Stimulated activated CD4-positive, alpha-beta T cell treated with anti-CD3 and anti-CD28 coated beads, Interleukin-15, amount 100 ng/mL, for 24 hours (primary cell): ENCODE results near the gene LRIG3.
"Not testable (repeated sequence)": the region's sequence is repeated elsewhere in the genome, so short reads cannot be mapped to it uniquely, and the experiment has no call there.

ENCODE experiments used
- DNase-seq: peaks from one replicate; pipeline ENCODE4 v3.0.0-alpha.2; 2020

Gene LRIG3

GRCh38 chr12:58927120-58927519 is 6.8 kb upstream of the LRIG3 start:
- DNase-seq, result no peak

DNA sequence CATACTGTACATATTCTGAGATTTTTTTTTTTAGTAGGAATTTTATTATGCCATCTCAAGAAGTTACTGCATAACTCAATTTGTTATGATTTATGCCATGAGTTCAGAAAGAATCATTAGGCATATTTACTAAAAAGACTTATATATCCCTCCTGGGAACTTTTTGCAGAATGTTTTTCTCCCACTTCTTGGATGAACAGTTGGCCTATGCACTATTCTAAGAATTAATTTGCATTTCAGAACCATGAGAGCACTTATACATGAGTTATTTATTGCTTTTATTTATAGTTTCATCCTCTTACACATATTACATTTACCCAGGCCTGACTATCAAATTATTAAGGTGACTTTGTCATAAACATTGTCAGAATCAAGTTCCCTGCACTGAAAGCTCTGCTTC is 6.3 kb upstream of the LRIG3 start:
- no peak for DNase-seq

GRCh38 chr12:58925751-58926150 is 5.4 kb upstream of the LRIG3 start:
- no peak for DNase-seq

- no peak for DNase-seq
Observed at GRCh38 chr12:58925111-58925611, 4.9 kb upstream of the LRIG3 start.

GRCh38 chr12:58924652-58925051 is 4.3 kb upstream of the LRIG3 start:
- DNase-seq, result no peak

- no peak for DNase-seq
Observed at GRCh38 chr12:58923781-58924180, 3.5 kb upstream of the LRIG3 start.

DNA sequence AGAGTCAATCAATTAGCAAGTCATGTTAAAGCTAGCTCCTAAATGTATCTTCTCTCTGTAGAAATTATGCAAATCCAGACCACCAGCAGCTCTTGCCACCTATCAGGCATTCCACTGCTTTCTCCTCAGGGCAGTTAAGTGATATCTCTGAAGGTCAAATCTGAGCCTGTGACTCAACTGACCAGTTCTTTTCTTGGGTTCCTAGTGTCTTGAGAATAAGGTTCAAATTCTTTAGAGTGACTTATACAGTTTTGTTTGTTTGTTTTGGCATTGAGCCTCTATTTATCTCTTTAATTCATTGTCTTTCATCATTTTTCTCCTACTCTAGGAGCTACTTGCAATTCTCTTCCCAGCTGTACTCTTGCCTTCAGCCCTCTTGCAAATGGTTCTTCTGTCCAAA is 2.5 kb upstream of the LRIG3 start:
- no peak for DNase-seq

DNA sequence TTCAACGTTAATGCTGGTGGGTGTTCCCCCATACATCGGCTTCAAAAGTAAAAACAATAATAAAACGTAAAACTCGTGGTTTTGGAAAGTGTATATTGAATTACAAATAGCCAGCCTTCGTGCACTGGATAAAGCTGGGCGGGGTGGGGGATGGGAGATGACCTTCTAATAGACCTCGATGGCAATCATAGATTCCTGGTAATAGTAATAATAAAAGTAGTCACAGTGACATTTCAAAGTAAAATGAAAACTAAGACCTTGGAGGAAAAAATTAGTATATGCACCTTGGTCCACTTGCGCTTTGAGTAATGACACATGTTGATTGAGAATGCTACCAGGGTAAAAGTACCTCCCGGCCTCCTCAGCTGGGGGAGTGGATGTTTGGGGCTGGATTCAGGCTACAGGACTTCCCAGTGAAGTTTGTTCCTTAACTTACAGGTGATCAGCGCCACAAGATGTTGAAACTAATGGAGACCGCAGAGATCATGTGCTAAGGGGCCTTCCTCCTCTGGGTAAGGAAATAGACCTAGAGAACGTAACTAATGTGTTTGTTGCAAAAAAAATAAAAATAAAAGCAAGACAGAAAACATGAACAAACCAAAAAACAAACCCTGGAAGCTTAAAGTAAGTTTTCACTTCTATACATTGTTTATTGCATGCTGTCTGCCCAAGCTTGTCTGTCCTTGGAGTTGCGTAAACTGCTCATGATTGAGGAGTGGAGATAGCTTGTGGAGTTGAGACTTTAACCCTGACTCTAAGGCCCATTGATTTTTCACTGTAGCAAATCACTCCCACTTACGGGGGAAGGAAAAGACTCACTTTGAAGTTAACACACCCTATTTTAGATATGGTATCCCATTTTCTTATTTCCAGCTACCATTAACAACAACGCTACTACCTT is 907 bp upstream of the LRIG3 start:
- DNase-seq, result peak; percentile 29

DNA sequence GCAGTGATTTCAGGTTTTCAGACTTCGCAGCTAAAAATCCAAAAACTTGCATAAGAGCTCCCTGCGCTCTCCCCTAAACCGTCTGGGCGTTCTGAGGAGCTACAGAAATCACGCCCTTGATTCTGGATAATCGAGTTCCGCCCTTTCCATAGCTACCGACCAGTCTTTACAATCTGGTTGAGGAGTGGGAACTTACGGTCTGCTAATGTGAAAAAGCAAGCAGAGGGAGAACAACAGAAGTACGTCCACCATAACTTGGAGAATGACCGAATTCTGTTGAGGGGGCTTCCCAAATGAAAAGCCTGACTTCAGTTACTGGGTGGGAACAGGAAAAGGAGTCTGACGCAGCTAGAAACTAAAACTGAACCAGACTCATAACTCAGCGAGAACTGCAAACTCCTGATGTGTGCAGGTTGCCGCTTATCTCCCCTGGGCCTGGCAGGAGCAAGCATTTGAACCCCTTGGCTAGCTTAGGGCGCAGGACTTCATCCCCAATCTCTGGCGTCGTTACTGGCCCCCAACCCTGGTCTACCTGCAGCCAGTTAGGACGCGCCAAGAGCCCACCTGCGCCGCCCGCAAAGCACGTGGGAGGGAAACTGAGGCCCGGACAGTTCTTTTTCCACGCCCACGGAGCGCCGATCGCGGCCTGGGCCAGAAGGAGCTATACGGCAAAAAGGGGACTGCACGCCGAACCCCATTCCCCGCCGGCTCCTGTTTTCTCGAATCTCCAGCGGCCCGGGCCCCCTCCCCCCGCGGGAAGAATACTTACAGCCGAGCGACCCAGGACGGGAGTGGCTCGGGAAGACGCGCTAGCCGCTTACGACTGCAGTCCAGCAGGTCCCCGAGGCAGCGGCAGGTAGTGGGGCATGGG is 838 bp downstream of the LRIG3 start:
- no peak for DNase-seq

- DNase-seq, result no peak
Observed at GRCh38 chr12:58918469-58918844, 1.8 kb downstream of the LRIG3 start.

GRCh38 chr12:58917699-58918468 is 2.4 kb downstream of the LRIG3 start:
- no peak for DNase-seq

- DNase-seq, result no peak
Observed at GRCh38 chr12:58916921-58917511, 3.3 kb downstream of the LRIG3 start.

GRCh38 chr12:58916161-58916621 is 4.1 kb downstream of the LRIG3 start:
- DNase-seq, result no peak

- DNase-seq, result no peak
Observed at GRCh38 chr12:58915634-58916033, 4.7 kb downstream of the LRIG3 start.

DNA sequence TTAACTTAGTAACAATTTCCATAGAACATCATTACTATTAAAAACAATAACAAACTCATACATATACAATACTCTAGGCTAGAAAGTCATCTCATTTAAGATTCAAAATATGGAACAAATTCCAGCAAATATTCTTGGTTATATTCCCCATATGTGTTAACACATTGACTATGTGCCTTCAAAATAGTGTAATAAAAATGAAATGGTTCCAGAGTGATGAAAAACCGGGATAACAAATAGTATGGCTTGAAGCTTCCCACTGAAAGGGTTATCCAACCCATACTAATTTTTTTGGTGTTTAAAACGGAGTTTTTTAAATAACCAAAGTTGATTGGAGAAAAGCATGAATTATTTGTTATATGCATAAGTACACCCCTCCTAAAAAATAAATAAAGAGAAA is 5.3 kb downstream of the LRIG3 start:
- no peak for DNase-seq

- no peak for DNase-seq
Observed at GRCh38 chr12:58914457-58914856, 5.8 kb downstream of the LRIG3 start.

- no peak for DNase-seq
Observed at GRCh38 chr12:58907391-58907790, 12.9 kb downstream of the LRIG3 start.

DNA sequence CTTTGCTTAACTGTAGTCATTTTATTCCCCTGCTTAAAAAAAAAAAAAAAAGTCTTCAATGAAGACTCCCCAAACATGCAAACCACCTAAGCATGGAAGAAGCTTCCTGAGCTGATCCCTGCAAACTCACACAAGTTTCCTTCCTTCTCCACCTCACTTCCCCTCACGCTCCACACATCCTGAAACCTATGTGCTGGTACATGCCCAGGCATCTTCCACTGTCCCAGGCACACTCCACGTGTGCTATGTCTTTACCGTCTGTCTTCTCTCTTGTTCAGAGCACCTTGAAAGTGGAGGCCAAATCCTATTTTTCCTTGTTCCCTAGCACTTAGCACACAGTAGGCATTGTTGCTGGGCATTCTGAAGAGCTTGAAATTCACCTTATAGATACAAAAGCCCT is 13.4 kb downstream of the LRIG3 start:
- DNase-seq, result no peak

DNA sequence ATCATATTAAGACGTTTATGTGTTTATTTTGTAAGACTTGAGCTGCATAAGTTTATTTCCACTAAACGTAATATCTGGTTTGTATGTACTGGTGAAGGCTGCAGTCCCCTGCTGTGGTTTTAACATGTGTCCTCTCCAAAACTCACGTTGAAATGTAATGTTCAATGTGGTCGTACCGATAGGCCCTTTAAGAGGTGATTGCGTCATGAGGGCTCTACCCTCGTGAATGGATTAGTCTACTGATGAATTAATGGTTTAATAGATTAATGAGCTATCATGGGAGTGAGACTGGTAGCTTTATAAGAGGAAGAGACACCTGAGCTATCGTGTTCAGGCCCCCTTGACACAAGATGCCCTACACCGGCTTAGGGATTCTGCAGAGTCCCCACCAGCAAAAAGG is 14.9 kb downstream of the LRIG3 start:
- DNase-seq, result no peak

DNA sequence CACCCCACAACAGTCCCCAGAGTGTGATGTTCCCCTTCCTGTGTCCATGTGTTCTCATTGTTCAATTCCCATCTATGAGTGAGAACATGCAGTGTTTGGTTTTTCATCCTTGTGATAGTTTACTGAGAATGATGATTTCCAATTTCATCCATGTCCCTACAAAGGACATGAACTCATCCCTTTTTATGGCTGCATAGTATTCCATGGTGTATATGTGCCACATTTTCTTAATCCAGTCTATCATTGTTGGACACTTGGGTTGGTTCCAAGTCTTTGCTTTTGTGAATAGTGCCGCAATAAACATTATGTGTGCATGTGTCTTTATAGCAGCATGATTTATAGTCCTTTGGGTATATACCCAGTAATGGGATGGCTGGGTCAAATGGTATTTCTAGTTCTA is 17.6 kb downstream of the LRIG3 start:
- not testable (repeated sequence) for DNase-seq

DNA sequence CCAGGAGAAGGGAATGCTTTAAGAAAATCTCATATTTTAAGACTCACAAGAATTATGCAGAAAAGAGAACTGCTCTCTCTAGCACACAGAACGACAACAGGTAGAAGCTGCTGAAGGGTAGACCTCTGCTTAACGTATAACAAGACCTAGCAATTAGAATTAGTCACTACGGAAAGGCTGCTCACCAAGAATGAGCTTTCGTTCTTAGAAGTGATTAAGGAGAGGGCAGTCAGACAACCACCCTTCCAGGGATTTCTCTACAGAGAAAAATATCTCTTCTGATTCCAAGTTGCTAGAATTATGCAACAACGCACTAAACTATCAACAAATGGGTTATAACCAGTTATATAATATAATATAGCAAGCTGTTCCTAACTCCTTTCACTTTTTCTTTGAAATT is 18.6 kb downstream of the LRIG3 start:
- no peak for DNase-seq

DNA sequence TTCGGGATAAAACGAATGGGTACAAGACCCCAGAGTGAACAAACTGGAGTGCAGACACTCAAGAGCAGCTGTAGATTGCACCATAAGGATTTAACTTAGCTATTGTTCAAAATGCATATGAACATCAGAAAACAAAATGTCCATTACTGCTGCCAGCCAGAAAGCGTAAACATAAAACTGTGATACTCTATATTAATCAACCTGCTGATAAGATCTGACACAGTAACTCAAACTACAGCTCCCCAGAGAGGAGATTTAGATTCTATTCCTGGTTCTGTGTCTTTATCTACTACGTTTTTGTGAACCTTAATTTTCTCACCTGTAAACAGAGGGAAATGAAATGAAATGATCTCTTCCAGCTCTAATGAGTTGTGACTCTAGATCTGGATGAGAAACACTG is 22.3 kb downstream of the LRIG3 start:
- DNase-seq, result no peak

DNA sequence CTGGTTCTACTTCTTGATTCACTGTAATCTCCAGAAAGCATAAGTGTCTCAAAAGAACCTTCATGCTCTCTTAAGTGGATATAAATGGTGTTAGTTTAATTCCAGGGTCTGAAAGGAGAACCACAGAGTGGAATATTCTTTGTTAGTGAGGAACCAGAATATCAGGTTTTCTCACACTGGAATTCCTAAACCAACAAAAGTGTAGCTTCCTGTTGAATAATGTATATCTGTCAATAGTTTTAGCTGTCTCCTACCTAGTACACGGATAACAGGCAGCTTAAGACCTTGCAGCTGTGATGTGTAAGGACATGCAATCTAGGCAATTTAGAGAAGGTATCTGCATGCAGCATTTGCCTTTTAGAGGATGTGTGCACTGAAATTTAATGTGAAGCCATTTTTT is 24.0 kb downstream of the LRIG3 start:
- DNase-seq, result no peak
